GM19438 (cell line): Measurements from ENCODE around the gene GRM7.

Experiments
- ATAC-seq: cut with Tn5 transposase; IDR thresholded peaks from one replicate; pipeline ENCODE4 v1.9.1; 2021; ENCODE audit warnings: low read depth; ENCODE audit not compliant: unreplicated experiment

The GRM7 gene

DNA sequence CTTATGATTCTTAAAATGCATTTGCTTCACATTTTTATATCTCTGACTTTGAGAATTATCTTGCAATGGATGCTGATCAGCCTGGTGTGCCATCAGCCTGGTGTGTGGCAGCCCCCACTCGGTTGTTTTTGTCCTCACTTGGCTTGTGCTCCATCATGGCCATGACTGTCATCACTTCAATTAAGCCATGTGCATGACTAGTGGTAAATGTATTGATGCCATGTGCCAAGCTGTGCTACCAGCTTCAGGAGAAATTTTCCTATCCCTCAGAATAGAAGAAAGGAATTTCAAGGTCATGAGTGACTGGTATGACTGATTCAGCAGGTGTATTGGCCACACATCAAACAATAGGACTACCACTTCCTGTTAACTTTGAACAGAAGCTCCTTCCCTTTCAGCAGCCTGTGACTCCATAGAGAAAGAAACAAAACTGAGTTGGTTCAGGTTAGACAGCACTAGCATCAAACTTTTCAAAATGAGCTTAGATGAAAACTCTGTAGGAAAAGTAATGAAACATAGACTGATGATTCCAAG lies 251.7 kb downstream of the GRM7 start:
- ATAC-seq, result no peak

DNA sequence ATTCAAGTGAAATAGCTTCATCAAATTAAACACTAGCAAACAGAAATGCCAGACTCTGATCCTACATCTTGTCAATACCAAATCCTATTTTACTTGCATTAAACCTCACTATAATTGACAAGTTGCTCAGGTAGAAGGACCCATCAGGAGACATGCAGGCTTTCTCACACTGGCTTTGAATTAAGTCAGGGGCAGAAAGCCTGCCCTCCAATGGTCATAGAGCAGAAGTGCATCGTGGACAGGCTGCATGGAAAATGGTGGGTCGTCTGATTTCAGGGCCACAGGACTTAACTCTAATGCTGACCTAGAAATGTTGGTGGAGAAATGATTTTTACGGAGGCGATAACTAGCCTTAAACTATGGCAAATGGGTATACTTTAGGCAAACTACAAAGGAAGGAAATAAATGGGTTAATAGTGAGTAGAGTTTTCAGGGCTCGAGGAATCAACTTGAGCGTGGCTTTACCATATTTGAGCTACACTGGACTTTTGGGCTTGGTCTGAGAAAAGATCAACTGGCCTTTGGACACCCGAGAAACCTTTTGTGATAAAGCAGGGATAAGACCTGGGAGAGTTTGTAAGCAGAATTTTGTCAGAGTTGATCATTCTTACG lies 283.9 kb downstream of the GRM7 start:
- ATAC-seq, result no peak

DNA sequence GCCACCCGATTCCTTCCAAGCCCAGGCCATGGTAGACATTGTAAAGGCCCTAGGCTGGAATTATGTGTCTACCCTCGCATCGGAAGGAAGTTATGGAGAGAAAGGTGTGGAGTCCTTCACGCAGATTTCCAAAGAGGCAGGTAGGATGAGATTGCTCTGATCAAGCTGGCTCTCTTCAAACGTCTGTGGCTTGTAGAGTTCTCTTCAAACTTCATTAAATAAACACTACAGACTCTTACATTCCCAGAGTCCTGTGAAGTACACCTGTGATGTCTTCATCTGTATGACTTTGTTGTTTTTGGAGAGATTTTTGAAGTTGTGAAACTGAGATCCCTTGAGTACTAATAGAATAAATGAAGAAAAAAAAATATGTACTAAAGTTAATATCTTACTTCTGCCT lies 285.6 kb downstream of the GRM7 start:
- ATAC-seq, result no peak

DNA sequence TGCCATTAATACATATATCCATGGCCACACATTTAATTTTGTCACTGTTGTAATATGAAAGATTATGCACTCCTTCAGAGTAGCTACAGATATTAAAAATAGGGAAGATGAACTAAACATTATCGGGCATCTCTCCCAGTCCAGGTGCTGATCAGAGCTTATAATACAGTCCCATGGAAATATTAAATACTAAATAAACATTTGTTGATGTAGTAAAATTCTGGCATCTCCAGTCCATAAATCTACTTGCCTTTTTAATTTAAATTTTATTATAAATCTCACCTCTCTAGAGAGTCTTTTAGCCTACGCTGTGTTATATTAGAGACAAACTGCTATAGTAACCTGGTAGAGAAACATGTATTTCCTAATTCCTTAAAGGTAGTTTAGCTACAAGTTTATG lies 297.6 kb downstream of the GRM7 start:
- no peak for ATAC-seq

DNA sequence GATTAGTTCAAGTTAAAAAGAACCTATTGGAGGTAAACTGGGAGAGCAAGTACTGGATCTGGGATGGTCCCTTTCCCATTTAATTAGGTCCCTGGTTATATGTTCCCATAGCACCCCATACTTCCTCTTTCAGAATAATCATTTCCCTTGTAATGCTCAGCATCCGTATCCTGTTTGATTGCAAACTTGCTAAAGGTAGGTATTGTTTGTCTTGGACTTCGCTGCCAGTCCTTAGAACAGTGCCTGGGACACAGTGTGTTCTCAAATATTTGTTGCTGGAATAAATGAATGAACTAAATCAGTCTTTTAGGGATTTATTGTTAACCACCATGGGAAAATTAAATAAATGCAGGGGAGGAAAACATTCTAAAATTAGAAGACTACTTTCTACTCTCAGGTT lies 299.8 kb downstream of the GRM7 start:
- ATAC-seq, result no peak

DNA sequence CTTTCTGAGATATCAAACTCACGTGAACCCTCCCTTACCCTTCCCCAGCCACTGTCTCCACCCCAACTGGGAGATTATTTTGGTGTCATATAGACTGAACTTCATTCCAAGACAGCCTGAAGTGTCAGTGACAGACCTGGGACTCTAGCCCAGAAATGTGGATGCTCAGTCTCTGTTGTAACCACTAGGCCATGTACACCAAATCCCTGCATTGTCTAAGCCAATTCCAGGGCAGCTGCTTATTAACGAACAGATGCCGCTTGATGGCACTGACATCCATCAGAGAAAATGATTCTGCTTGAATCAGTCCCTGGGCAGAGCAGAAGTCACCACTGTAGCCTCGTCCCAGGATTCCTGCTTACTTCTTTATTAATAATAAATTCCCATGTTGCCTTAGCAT lies 305.5 kb downstream of the GRM7 start:
- no peak for ATAC-seq

DNA sequence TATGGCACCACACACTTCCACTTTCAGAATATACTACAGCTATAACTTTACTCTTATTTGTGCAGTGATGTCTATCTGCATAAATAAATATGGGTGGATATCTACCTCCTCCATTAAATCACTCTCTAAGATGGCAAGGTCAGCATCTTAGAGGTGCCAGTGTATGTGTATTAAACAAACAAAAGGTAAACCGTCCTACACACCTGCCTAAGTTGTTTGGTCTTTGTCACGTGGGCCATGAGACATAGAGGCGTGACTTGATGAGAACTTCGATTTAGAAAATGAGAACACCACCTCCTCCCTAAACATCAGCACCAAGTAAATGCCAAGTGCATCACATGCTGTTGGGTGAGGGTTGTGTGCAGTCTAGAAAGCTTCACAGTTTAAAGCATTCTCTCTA lies 310.6 kb downstream of the GRM7 start:
- no peak for ATAC-seq

DNA sequence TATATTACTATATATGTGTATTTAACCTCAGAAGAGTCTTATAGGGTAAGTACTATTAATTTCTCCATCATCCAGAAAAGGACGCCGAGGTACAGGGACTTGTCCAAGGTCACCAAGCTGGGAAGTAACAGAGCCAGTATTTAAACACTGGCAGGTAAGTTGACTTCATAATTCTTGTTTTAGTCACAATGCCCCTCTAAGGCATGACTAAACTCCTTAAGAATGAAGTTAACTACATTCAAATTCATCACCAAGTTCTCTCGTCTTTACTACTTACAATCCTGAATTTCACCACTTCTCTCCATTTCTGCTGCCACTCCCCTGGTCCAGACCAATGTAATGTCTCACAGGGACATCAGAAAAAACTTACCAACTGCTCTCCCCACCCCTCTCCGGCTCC lies 312.1 kb downstream of the GRM7 start:
- no peak for ATAC-seq

DNA sequence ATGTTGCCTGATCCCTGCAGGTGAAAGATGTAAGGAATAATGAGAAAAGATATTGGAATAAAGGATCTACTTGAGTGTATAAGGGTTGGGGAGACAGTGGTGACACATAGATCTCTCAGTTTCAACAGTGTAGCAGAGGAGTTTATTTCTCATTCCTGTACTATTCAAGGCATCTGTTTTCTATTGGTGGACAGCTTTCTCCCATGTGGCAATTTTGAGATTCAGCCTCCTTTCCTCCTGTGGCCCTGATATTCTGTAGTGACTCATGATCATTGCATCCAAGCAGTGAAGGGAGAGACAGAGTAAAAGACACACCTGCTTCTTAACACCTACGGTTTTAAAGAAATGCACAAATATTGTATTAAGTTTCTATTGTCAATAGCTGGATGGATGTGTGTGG lies 327.6 kb downstream of the GRM7 start:
- no peak for ATAC-seq

DNA sequence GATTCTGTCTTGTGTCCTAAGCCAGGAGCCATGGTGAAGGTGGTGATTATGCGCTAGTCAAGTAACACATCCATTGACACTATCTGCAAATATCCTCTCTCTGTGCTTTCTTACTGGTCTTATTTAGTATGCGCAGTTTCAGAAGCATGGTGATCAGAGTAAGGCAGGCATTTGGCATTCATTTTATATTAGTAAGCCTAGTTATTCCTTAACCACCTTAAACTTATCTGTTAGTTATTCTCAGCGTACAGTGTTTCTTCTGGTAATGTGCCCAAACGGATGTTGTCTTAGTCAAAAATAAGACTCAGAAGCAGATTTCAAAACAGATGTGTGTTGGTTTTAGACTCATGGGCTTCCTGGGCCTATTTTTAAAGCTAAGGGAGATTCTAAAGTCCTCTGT lies 329.2 kb downstream of the GRM7 start:
- peak; percentile 46 for ATAC-seq

DNA sequence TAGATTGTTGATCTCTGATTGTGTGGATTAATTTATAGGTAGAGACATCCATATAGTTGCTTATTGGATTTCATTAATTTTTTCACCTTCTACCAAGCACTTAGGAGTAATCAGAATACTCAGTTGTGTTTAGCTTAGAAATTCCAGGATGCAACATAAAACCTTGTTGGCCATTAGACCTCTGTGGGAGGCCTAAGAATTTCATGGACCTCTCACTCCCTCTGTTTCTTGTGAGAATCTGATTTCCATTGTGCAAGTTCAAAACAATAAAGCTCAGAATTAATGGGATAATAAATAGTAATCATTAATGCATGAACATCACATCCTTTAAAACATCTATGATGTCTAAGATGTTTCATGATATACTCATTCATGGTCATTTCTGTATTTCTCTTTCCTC lies 332.4 kb downstream of the GRM7 start:
- ATAC-seq, result no peak

DNA sequence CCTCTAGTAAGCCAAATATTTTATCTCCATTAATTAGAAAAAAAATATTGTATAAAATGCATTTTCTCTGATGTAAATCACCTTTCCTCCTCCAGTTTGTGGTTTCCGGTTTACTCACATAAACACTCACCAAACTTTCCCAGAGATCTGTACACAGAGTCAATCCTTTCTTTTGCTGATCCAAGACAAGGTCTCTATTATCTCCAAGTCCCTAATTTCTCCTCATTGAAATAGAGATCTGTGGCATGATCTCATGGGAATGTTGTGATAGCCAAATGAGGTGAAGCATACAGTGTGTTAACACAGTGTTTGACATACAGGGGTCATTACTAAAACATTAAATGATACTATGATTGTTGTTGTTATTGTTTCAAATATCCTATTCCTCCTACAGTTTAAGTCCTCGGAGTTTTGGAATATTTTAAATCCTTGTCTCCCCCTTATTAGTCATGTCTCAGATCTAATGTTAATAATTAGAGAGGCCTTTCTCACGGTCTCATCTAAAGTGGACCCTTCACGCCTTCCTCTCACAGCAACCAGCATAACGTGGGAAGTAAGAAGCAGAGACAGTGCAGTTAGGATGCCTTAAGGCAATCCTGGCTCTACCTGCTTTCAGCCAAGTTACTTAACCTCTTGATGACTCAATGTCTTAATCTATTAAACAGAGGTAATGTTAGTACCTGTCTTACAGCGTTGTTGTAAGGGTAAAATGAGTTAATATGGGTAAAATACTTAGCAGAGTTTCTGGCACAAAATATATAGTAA lies 333.3 kb downstream of the GRM7 start:
- ATAC-seq, result no peak

DNA sequence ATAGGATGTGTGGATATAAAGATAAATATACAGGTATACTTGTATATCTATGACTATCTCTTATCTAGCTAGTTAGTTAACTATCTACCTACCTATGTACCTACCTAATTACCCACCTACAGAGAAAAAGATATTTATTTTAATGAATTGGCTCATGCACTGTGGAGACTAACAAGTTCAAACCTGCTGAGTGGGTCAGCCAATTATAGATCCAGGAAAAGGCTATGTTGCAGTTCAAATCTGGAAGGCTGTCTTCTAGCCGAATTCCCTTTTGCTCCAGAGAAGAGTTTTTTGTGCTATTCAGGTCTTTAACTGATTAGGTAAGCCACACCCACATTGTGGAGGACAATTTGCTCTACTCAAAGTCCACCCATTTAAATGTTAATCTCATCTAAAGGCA lies 335.0 kb downstream of the GRM7 start:
- no peak for ATAC-seq

DNA sequence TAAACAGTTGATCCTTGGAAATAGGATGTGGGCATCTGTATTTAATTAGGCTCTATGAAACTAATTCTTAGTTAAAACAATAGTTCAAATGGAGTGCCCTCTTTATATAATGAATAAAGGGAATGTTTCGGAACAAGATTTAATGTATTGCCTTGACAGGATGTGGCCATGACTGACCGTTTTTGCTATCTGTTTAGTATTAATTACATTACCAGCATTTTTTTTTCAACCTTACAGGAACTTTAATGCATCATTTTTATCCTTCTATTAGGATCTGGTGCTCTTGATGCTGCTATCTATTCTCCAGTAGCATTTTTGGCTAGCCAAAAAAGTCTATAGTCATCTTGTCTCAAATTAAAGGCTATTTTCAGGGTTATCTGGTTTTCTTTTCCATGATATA lies 340.9 kb downstream of the GRM7 start:
- no peak for ATAC-seq

DNA sequence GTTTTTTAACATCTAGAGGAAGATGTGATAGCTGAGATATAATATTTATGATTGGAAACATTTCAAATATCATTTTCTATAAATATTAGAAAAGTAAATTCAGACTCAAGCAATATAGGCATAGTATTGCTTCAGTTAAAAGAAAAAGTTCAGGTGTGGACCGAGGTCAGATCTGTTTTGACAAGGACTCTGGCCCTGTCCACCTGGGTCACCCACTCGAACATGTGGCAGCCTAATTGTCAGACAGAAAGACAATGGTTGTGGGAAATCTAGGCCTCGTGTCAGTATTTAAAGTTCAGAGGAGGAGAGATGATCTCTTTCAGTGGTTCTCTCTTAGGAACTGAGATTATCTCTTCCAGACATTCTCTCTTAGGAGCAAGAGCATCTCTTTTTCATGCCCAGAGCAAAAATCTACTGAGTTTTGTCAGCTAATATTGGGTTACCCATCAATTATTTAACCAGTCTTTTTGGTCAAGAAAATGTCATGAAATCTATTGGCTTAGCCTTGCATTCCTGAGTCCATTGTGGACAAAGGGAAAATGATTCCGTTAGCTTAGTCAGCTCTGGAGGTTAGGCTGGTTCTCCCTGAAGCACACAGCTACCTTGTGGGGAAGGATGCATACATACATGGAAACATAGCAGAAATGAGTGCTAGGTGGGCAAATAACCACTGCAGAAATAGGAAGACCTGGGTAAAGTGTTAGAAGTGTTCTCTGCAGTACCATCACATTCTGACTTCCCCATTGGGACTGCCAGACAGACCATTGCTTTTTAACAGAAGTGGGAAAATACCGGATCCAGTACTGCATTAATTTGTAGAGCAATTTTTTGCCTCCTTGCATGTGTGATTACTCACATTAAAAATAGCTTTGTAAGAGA lies 343.3 kb downstream of the GRM7 start:
- peak; percentile 47 for ATAC-seq

DNA sequence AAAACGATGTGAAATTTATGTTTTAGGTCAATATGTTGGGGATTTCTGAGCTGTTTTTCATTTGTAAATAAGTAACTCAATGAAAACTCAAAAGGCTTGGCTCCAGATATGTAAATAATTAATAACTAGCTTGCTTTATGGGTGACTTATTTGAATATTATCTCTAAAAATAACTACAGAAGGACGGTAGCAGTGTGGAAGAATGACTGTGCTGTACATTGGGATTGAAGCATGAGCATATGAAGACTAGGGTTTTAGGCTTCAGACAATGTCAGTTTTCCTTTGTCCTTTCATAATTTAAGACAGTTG lies 343.9 kb downstream of the GRM7 start:
- peak; percentile 48 for ATAC-seq

DNA sequence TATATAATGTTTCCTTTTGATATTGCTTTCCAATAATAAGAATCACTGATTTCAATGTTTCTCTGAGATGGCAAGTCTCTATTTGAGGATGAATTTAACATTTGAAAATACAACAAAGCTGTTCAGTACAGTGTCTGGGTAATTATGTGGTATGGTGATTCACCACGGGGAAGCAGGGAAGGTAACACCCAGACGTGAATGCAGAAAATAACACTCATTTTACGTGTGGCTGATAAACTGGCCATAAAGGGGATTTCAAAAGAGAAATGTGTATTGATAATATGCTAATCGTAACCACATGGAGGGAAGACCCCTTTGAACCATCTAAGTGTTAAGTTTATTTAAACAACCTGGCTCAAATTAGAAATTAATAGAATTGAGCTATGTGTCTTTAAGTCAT lies 344.6 kb downstream of the GRM7 start:
- ATAC-seq, result peak; percentile 33

DNA sequence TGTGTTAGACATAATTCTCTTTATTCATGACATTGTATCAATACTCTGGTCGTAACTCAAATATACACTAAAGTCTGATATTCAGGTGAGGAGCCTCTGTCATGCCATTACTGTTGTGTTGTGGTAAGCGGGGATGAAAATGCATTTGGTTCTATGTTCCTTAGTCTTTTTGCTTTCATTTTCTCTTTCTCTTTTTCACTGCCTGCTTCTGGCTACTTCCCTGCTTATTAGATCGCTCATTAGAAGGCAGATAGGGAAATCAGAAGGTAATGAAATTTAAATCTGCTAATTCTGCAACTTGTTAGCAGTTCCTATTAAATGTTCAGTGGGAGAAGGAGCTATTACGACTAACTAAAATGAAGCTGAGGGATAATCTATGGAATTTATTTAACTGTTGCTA lies 345.0 kb downstream of the GRM7 start:
- ATAC-seq, result peak; percentile 42

DNA sequence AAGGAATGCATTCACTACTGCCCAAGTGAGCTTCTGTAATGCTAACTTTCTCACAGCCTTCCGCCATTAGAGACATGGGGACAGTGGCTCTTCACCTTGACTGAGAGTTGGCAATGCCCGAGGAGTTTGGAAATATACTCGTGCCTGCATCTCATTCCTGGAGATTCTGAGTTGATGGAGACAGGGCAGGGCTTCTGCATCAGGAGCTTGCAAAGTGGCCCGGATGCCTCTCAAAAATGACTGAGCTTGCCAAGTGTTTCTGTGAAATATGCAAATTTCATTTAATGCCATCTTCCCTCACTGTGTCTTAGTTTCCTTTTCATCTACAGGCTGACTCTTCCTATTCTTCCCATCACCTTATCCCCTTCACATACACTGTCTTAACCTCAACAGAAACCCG lies 346.2 kb downstream of the GRM7 start:
- no peak for ATAC-seq

DNA sequence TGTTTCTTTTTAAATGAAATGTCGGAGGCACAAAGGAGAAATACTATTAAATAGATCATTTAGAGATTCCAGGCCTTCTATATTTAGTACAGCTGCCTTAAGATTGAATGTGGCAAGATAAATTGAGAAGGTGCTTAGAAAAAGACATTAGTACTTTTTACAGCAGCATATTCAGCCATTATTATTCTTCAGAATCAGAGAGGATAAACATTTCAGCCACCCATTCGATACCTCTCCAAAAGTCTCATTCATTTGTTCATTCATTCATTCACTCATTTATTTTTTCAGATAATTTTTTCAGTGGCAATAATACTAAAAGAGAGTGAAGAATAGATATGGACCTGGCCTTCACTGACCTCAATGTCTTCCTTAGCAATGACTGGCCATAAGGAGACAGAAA lies 347.0 kb downstream of the GRM7 start:
- ATAC-seq, result no peak

DNA sequence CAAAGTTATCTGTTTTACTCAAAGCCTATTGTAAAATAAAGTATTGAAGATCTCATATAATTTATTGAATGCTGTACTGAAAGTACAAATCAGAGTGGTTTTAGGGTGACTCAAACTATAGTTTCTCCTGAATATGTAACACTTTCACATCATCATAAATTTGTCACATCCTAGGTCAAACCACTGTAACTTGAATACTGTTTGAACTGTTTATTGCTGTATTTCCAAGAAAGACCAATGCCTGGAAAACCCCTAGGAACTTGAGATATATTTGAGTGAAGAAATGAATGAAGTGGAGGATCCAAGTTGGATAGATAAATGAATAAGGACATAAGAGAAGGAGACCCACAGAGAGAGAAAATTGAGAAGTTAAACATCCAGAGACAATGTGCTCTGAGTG lies 348.2 kb downstream of the GRM7 start:
- no peak for ATAC-seq

DNA sequence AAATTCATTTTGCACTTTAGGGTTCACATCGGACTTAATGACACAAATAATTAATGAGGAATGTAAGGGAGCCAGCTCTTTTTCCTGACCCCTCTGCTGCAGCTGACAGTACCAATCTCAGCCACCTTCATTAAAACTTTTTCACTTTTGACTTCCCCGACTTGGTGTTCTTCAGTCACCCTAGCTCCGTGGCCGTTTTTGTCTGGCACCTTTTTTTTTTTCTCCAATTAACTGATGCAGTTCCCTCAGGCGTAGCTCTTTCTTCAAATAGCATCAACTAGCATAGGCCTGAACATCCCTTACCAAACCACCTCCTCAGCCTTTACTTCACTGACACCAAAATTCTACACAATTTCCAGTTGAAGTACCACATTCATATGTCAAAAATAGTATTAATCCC lies 350.8 kb downstream of the GRM7 start:
- ATAC-seq, result no peak
